GM23248 (cell line): ENCODE data around the gene OR10P1.

Source experiments
- EZH2 ChIP-seq: fragments of 200-600 bp; sonication (generic); IDR thresholded peaks from 2 replicates; pipeline ENCODE4 v1.6.1; 2018; ENCODE audit warnings: antibody characterized with exemption, mild to moderate bottlenecking; ENCODE audit not compliant: insufficient read depth, poor library complexity, severe bottlenecking
- EZH2phosphoT487 ChIP-seq: fragments of 200-600 bp; sonication (generic); IDR thresholded peaks from 2 replicates; pipeline ENCODE4 v1.6.1; 2018; ENCODE audit warnings: antibody characterized with exemption, moderate library complexity, mild to moderate bottlenecking, low read depth; ENCODE audit not compliant: insufficient read depth

DNA sequence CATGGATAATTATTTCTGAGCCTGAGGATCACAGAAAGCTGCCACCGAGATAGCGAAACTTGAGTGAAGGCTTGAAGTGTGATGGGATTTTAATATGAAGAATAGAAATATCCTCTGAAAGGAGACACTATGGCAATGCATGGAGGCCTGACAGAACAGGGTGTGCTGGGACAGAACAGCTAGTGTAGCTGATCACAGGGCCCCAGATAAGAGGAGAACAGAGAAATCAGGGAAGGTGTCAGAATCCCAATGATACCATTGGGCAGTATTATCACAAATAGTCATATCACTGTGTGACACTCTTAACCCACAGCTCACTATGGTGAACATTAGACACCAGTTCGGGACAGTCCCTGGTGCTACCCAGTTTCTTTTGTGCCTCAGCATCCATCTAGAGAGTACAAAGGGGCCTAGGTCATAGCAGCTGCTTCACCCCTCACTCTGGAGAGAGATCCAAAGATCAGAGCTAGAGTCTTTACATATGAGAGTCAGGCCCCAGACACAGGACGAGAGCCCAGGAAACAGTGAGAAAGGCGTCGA is 506 bp upstream of the OR10P1 start:
- TF ChIP-seq EZH2 (no peak), EZH2phosphoT487 (no peak)
